HepG2 (cell line): Measurements from ENCODE around the gene HOXD8. TPM values are rescaled to one million over a fixed set of nuclear protein-coding genes. Genes with fewer than 3 reads are reported as not detected.

Experiments used
- FOXA1 ChIP-seq, 2 experiments: fragments of 450-650 bp in 1 of 2; sonication (generic) in 1 of 2; formaldehyde crosslinking in 1 of 2; IDR thresholded peaks; 2 replicates each; pipeline versions ENCODE4 v1.4.0 to v1.6.1; 2016 to 2020; ENCODE audit warnings: missing genetic modification reagents in 1 of 2
- MAFF ChIP-seq: IDR thresholded peaks from 2 replicates; pipeline ENCODE4 v1.6.1; 2011; ENCODE audit warnings: low read depth, low read length, improper control_type of control experiment
- ZBTB38 ChIP-seq: sonication (generic); formaldehyde crosslinking; IDR thresholded peaks from 2 replicates; pipeline ENCODE4 v1.5.1; 2020; ENCODE audit warnings: mild to moderate bottlenecking, missing genetic modification reagents
- ZNF44 ChIP-seq: sonication (generic); formaldehyde crosslinking; IDR thresholded peaks from 2 replicates; pipeline ENCODE4 v1.5.1; 2020; ENCODE audit warnings: mild to moderate bottlenecking, missing genetic modification reagents
- ZNF660 ChIP-seq: sonication (generic); formaldehyde crosslinking; IDR thresholded peaks from 2 replicates; pipeline ENCODE4 v1.5.1; 2020; ENCODE audit warnings: mild to moderate bottlenecking, low read depth, missing genetic modification reagents, borderline replicate concordance
- polyA plus RNA-seq, 8 experiments: library from polyadenylated mRNA; depleted of rRNA in 3 of 8; stranded (reverse) in 7 of 8; unstranded in 1 of 8; fragments of >200 nt; fragmentation: Illumina TruSeq in 4 of 8; extraction: Trizol in 4 of 8; gene quantifications; 2 replicates each; pipeline versions ENCODE4 v1.2.1 to v1.2.3, GENCODE V29; 2011 to 2016; ENCODE audit warnings: low read depth in 4 of 8, missing spikeins in 1 of 8, mixed read lengths in 1 of 8; ENCODE audit not compliant: insufficient read depth in 1 of 8
- total RNA-seq, 5 experiments: library from RNA; depleted of rRNA; stranded (reverse); fragments of >200 nt; fragmentation: Illumina TruSeq; extraction: Trizol; gene quantifications; 2 replicates each; pipeline ENCODE4 v1.2.3, GENCODE V29; 2016; ENCODE audit warnings: low read depth in 1 of 5
- TF ChIP-seq, protein P1 (sequence below): sonication (generic); formaldehyde crosslinking; IDR thresholded peaks from 2 replicates; pipeline ENCODE4 v1.4.0; 2020; ENCODE audit warnings: missing genetic modification reagents
- TF ChIP-seq, protein P2 (sequence below): sonication (generic); formaldehyde crosslinking; IDR thresholded peaks from 2 replicates; pipeline ENCODE4 v1.5.1; 2020; ENCODE audit warnings: mild to moderate bottlenecking, missing genetic modification reagents, moderate library complexity
- TF ChIP-seq, protein P3 (sequence below): sonication (generic); formaldehyde crosslinking; IDR thresholded peaks from 2 replicates; pipeline ENCODE4 v1.4.0; 2020; ENCODE audit warnings: missing genetic modification reagents
- TF ChIP-seq, protein P4 (sequence below): sonication (generic); formaldehyde crosslinking; IDR thresholded peaks from 2 replicates; pipeline ENCODE4 v1.5.1; 2020; ENCODE audit warnings: mild to moderate bottlenecking, moderate library complexity, missing genetic modification reagents
- TF ChIP-seq, protein P5 (sequence below): sonication (generic); formaldehyde crosslinking; IDR thresholded peaks from 2 replicates; pipeline ENCODE4 v1.5.0; 2020; ENCODE audit warnings: mild to moderate bottlenecking, missing genetic modification reagents
- TF ChIP-seq, protein P6 (sequence below): sonication (generic); formaldehyde crosslinking; IDR thresholded peaks from 2 replicates; pipeline ENCODE4; 2020; ENCODE audit warnings: missing genetic modification reagents, mild to moderate bottlenecking, borderline replicate concordance

The HOXD8 gene
- total and polyA plus RNA-seq, 2 of the 13 experiments (the other 11 are each of a cell fraction or from before 2014, with no cell fraction given), result not detected

DNA sequence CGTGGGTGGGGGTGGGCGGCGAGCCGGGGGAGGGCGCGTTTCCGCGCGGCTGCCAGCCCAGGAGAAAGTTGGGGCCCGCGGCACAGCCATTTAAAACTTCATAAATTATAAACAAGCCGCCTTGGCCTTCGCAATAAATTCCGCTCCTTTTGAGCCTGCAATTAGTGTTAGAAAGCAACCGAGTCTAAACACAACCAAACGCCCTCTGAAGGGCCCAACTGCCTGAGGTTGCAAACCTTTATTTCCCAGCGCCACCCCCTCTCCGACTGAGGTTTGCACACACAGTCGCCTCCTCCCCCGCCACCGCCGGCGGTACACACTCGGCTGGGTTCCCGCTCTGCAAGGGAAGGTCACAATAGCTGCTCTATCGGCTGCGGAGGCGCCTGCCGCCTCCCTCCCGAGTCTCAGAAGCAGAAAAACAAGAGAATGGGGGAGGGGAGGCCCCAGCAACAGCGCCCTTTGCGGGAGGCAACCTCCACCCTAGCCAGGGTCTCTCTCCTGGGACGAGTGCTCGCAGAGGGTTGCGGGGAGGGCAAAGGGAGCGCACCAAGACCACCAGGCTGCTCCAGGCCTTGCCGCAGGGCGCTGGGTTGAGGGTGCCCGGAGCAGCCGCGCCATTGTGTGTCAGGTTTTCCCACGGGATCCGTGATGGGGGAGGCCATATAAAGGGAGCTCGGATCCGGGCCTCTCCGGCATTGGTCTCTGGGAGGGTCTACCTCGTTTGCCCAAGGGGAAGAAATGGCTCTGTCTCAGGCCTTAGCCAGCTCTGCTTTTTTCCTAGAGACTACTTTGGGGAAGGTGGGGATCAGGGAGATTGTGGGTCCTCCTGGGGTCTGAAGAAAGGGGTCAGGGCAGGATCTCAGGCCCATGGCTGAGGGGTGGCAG lies 45.6 kb downstream of the HOXD8 start (continued):
- TF ChIP-seq, protein P1, sequence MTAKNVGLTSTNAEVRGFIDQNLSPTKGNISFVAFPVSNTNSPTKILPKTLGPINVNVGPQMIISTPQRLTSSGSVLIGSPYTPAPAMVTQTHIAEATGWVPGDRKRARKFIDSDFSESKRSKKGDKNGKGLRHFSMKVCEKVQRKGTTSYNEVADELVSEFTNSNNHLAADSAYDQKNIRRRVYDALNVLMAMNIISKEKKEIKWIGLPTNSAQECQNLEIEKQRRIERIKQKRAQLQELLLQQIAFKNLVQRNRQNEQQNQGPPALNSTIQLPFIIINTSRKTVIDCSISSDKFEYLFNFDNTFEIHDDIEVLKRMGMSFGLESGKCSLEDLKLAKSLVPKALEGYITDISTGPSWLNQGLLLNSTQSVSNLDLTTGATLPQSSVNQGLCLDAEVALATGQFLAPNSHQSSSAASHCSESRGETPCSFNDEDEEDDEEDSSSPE, result peak; percentile 24; the same call in 1 of the 2 replicates
- TF ChIP-seq, protein P2, sequence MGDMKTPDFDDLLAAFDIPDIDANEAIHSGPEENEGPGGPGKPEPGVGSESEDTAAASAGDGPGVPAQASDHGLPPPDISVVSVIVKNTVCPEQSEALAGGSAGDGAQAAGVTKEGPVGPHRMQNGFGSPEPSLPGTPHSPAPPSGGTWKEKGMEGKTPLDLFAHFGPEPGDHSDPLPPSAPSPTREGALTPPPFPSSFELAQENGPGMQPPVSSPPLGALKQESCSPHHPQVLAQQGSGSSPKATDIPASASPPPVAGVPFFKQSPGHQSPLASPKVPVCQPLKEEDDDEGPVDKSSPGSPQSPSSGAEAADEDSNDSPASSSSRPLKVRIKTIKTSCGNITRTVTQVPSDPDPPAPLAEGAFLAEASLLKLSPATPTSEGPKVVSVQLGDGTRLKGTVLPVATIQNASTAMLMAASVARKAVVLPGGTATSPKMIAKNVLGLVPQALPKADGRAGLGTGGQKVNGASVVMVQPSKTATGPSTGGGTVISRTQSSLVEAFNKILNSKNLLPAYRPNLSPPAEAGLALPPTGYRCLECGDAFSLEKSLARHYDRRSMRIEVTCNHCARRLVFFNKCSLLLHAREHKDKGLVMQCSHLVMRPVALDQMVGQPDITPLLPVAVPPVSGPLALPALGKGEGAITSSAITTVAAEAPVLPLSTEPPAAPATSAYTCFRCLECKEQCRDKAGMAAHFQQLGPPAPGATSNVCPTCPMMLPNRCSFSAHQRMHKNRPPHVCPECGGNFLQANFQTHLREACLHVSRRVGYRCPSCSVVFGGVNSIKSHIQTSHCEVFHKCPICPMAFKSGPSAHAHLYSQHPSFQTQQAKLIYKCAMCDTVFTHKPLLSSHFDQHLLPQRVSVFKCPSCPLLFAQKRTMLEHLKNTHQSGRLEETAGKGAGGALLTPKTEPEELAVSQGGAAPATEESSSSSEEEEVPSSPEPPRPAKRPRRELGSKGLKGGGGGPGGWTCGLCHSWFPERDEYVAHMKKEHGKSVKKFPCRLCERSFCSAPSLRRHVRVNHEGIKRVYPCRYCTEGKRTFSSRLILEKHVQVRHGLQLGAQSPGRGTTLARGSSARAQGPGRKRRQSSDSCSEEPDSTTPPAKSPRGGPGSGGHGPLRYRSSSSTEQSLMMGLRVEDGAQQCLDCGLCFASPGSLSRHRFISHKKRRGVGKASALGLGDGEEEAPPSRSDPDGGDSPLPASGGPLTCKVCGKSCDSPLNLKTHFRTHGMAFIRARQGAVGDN (CRISPR knock-in tag), result peak; percentile 90
- peak; percentile 62; the same call in 1 of the 2 replicates for TF ChIP-seq ZBTB38 (CRISPR knock-in tag)
- TF ChIP-seq, protein P3, sequence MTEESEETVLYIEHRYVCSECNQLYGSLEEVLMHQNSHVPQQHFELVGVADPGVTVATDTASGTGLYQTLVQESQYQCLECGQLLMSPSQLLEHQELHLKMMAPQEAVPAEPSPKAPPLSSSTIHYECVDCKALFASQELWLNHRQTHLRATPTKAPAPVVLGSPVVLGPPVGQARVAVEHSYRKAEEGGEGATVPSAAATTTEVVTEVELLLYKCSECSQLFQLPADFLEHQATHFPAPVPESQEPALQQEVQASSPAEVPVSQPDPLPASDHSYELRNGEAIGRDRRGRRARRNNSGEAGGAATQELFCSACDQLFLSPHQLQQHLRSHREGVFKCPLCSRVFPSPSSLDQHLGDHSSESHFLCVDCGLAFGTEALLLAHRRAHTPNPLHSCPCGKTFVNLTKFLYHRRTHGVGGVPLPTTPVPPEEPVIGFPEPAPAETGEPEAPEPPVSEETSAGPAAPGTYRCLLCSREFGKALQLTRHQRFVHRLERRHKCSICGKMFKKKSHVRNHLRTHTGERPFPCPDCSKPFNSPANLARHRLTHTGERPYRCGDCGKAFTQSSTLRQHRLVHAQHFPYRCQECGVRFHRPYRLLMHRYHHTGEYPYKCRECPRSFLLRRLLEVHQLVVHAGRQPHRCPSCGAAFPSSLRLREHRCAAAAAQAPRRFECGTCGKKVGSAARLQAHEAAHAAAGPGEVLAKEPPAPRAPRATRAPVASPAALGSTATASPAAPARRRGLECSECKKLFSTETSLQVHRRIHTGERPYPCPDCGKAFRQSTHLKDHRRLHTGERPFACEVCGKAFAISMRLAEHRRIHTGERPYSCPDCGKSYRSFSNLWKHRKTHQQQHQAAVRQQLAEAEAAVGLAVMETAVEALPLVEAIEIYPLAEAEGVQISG (CRISPR knock-in tag), result no peak
- no peak for TF ChIP-seq ZNF44 (CRISPR knock-in tag)
- TF ChIP-seq, protein P4, sequence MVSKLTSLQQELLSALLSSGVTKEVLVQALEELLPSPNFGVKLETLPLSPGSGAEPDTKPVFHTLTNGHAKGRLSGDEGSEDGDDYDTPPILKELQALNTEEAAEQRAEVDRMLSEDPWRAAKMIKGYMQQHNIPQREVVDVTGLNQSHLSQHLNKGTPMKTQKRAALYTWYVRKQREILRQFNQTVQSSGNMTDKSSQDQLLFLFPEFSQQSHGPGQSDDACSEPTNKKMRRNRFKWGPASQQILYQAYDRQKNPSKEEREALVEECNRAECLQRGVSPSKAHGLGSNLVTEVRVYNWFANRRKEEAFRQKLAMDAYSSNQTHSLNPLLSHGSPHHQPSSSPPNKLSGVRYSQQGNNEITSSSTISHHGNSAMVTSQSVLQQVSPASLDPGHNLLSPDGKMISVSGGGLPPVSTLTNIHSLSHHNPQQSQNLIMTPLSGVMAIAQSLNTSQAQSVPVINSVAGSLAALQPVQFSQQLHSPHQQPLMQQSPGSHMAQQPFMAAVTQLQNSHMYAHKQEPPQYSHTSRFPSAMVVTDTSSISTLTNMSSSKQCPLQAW, result 0 out of 2 replicates have a peak, but pooled peaks have one; percentile 37
- TF ChIP-seq, protein P5, sequence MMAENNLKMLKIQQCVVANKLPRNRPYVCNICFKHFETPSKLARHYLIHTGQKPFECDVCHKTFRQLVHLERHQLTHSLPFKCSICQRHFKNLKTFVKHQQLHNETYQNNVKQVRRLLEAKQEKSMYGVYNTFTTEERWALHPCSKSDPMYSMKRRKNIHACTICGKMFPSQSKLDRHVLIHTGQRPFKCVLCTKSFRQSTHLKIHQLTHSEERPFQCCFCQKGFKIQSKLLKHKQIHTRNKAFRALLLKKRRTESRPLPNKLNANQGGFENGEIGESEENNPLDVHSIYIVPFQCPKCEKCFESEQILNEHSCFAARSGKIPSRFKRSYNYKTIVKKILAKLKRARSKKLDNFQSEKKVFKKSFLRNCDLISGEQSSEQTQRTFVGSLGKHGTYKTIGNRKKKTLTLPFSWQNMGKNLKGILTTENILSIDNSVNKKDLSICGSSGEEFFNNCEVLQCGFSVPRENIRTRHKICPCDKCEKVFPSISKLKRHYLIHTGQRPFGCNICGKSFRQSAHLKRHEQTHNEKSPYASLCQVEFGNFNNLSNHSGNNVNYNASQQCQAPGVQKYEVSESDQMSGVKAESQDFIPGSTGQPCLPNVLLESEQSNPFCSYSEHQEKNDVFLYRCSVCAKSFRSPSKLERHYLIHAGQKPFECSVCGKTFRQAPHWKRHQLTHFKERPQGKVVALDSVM (CRISPR knock-in tag), result no peak; the same call in 1 of the 2 replicates
- no peak for TF ChIP-seq FOXA1 (IDR thresholded peaks at IDR 0.05)
- TF ChIP-seq FOXA1 (CRISPR knock-in tag; IDR thresholded peaks at IDR 0.05), result 0 out of 2 replicates have a peak, but pooled peaks have one; percentile 24
- no peak for TF ChIP-seq MAFF
- TF ChIP-seq ZNF660, result no peak
- TF ChIP-seq, protein P6, sequence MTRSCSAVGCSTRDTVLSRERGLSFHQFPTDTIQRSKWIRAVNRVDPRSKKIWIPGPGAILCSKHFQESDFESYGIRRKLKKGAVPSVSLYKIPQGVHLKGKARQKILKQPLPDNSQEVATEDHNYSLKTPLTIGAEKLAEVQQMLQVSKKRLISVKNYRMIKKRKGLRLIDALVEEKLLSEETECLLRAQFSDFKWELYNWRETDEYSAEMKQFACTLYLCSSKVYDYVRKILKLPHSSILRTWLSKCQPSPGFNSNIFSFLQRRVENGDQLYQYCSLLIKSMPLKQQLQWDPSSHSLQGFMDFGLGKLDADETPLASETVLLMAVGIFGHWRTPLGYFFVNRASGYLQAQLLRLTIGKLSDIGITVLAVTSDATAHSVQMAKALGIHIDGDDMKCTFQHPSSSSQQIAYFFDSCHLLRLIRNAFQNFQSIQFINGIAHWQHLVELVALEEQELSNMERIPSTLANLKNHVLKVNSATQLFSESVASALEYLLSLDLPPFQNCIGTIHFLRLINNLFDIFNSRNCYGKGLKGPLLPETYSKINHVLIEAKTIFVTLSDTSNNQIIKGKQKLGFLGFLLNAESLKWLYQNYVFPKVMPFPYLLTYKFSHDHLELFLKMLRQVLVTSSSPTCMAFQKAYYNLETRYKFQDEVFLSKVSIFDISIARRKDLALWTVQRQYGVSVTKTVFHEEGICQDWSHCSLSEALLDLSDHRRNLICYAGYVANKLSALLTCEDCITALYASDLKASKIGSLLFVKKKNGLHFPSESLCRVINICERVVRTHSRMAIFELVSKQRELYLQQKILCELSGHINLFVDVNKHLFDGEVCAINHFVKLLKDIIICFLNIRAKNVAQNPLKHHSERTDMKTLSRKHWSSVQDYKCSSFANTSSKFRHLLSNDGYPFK (CRISPR knock-in tag), result peak; percentile 45; the same call in 1 of the 2 replicates
